Muscle layer of colon (tissue), 2 donors: ENCODE results near the gene NNT.
"Not testable (repeated sequence)": the region's sequence is repeated elsewhere in the genome, so short reads cannot be mapped to it uniquely, and the experiment has no call there.

Experiments used
- H3K27ac ChIP-seq: one replicate; pipeline ENCODE4 v1.7.0; 2013; ENCODE audit warnings: low read depth, mild to moderate bottlenecking, low read length, moderate library complexity
- H3K27me3 ChIP-seq, 2 donors: one replicate each; pipeline ENCODE4 v1.7.0; 2013; ENCODE audit warnings: low read length in 2 of 2, mild to moderate bottlenecking in 2 of 2; ENCODE audit not compliant: insufficient read depth in 2 of 2, control insufficient read depth in 1 of 2
- H3K36me3 ChIP-seq: one replicate; pipeline ENCODE4 v1.7.0; 2013; ENCODE audit warnings: mild to moderate bottlenecking, low read length; ENCODE audit not compliant: insufficient read depth
- H3K4me1 ChIP-seq: one replicate; pipeline ENCODE4 v1.7.0; 2013; ENCODE audit warnings: mild to moderate bottlenecking, low read length; ENCODE audit not compliant: insufficient read depth
- H3K4me3 ChIP-seq, 2 donors: one replicate each; pipeline ENCODE4 v1.7.0; 2013; ENCODE audit warnings: low read length in 2 of 2, low read depth in 1 of 2, mild to moderate bottlenecking in 1 of 2, moderate library complexity in 1 of 2
- H3K9ac ChIP-seq: one replicate; pipeline ENCODE4 v1.7.0; 2013; ENCODE audit warnings: low read length
- H3K9me3 ChIP-seq: one replicate; pipeline ENCODE4 v1.7.0; 2013; ENCODE audit warnings: mild to moderate bottlenecking, low read length
- donor health status: abdominal sarcoma.
- donor health status: Adenocarcinoma of cecum.

The NNT gene

DNA sequence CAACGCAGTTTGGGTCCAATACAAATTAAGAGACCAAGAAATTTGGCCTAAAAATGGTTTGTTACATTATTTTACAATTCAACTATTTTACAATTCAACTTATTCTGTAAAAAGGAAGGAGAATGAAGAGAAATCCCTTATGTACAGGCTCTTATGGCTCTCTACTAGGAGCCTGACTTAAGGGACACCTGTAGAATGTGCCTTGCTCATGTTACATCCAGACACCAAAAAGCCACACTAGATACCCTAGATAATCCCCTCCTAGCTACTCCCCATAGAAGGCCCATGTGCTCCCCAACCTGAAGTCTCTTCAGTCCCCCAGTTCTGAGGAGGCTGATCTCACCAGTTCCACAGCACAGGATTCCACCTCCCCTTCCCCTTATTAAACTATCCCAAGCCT is 14.1 kb upstream of the NNT start:
- H3K27ac ChIP-seq: no peak overlapping the region
- no peaks in the 10 kb centered on the region for H3K9me3 ChIP-seq
- no peaks in the 10 kb centered on the region for H3K4me1 ChIP-seq
- H3K4me3 ChIP-seq: no peak overlapping the region
- no peaks in the 10 kb centered on the region for H3K36me3 ChIP-seq
- no peak overlapping the region for H3K9ac ChIP-seq
- no peaks in the 10 kb centered on the region for H3K27me3 ChIP-seq

DNA sequence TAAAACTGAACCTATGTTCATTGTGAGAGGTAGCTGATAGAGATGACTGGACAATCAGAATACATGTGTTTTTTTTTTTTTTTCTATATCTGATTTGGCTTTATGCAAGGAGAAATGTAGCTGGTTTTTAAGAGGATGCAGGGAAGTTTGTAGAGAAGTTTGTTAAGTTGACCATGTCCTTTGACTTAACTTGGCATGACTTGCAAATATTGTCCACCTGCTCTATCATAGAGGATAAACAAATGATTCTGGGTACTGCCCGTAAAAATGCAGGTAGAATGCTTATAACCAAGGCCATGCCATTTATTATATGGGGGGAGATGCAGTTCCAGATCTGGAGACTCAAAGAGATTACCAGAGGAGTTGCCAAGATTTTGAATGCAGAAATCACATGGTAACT is 13.7 kb upstream of the NNT start:
- Histone ChIP-seq H3K9ac (no peak overlapping the region), H3K27me3 (no peaks in the 10 kb centered on the region), H3K36me3 (no peaks in the 10 kb centered on the region), H3K27ac (no peak overlapping the region), H3K4me3 (no peak overlapping the region), H3K4me1 (no peaks in the 10 kb centered on the region), H3K9me3 (no peaks in the 10 kb centered on the region)

DNA sequence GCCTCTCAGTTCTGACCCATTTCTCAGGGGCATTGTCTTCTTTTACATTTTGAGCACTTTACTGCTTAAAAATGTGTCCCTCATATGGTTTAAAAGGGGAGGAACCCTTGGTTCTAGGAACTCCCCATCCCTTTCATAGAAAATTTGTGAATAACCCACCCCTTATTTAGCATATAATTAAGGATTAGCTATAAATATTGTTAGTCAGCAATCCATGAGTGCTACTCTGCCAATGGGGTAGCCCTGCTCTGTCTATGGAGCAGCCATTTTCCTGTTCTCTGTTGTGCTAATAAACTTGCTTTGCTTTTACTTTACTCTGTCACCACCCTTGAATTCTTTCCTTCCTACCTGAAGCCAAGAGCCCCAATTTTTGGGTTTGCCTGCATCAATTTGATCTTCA is 12.3 kb upstream of the NNT start:
- H3K4me1 ChIP-seq: no peaks in the 10 kb centered on the region
- H3K36me3 ChIP-seq: no peaks in the 10 kb centered on the region
- no peak overlapping the region for H3K9ac ChIP-seq
- no peaks in the 10 kb centered on the region for H3K9me3 ChIP-seq
- no peak overlapping the region for H3K27ac ChIP-seq
- no peak overlapping the region for H3K4me3 ChIP-seq
- no peaks in the 10 kb centered on the region for H3K27me3 ChIP-seq

DNA sequence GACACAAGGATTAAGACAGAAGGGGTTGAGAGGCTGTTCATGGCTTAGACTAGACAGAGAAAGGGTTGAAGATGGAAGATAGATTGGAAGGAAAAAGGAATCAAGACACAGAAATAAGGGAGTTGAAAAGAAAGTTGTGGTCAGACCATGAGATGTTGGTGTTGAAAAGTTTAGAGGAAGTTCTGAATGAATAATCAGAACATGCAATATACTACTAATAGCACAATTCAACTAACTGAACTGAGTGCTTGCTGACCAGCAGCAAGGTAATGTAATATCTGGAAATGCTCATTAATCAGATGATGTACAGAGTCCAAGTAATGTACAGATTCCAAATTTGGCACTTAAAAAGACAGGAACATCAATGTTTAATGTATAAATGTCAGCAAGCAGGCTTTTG is 10.6 kb upstream of the NNT start:
- H3K27ac ChIP-seq: no peak overlapping the region
- H3K9me3 ChIP-seq: no peaks in the 10 kb centered on the region
- H3K4me1 ChIP-seq: no peaks in the 10 kb centered on the region
- H3K27me3 ChIP-seq: no peaks in the 10 kb centered on the region
- no peak overlapping the region for H3K4me3 ChIP-seq
- H3K9ac ChIP-seq: no peak overlapping the region
- no peaks in the 10 kb centered on the region for H3K36me3 ChIP-seq

DNA sequence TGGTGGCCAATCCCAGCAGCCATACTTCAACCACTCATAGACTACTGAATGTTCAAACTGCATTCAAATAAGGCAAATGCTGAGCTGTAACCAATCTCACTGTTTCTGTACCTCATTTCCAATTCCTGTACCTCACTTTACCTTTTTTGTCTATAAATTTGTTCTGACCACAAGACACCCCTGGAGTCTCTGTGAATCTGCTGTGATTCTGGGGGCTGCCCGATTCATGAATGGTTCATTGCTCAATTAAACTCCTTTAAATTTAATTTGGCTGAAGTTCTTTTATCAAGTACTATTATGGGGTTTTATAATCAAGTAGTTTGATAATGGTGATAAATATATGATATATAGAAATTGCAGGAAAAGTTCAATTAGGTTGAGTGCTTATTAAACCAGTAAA is 4.1 kb upstream of the NNT start:
- not testable (repeated sequence) for H3K4me1 ChIP-seq, H3K4me3 ChIP-seq, H3K27ac ChIP-seq, H3K9me3 ChIP-seq, H3K27me3 ChIP-seq, H3K36me3 ChIP-seq, H3K9ac ChIP-seq

DNA sequence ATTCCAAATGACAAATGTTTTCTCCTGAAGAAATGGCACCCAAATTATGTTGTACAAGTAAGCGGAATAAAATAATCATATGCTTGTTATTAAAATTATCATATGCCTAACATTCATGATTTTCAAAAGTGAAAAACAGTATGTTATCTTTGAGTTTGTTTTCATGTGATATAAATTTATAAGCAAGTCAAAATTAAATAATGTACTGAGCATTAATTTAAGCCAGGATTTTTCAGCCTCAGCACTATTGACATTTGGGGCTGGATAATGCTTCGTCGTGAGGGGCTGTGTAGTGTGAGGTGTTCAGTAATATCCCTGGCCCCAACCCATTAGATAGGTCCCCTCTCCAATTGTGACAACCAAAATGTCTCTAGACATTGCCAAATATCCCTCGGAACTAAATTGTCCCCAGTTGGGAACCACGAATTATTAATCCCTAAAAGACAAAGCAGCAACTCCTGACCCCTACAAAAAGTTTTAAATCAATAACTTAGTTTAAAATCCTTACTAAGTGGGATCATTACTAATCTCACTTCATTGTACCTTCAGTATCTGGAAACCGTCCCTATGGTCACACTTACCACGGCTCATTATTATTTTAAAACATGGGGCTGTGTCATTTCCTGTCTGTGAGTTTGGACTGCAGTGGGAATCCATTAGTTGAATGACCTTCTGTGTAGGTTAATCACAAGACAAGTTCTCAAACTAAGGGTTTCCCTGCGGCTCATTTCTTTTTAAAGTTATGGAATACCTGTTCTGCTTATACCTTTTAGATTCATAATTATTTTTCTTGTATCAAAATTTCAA is 1.3 kb upstream of the NNT start:
- peaks cover 12% of the 10 kb centered on the region for H3K4me1 ChIP-seq
- peak overlapping the region; percentile 95 for H3K9ac ChIP-seq
- no peaks in the 10 kb centered on the region for H3K36me3 ChIP-seq
- H3K27me3 ChIP-seq: no peaks in the 10 kb centered on the region
- H3K9me3 ChIP-seq: no peaks in the 10 kb centered on the region
- peak overlapping the region; percentile 70 to 96 for H3K4me3 ChIP-seq
- H3K27ac ChIP-seq: peak overlapping the region; percentile 96

DNA sequence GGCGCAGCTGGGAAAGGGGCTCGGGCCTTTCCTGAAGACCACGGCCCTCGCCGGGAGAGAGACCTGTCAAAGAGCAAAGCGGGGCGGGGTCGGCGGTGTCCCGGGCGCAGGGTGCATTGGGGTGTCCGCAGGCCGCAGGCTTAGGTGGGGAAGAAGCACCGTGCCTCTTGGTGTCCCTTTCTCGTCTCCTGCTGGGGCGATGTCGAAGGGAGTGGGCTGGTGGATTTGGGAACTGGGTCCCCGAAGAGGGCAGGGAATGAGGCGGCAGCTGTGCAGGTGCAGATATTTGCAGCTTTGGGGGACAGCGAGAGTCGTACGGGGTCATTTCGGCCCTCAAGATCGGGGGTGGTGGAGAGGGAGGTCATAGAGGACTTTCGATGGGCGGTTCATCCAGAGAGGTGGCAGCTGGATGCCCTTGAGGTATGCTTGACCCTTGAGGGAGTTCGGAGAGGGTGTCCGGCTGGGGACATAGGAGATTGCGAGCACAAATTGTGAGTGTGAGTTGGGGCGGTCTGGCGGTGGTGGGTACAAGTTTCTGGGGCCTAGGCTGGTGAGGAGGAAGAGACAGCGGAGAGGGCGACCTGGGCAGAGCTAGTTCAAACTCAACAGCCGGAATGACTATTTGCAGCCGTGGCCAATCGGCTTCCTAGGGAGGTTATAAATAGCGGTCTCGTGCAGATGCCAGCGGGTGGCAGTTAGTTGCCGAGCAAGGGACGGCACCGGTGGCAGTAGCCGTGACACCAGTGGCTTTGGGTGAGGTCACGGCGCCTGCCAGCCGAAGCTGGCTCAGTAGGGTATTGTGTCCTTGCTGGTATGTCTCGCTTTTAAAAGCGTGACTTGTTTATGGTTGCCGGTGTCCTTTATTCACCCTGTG is 601 bp downstream of the NNT start:
- peak overlapping the region; percentile 70 to 96 for H3K4me3 ChIP-seq
- H3K27ac ChIP-seq: peak overlapping the region; percentile 96
- H3K36me3 ChIP-seq: no peaks in the 10 kb centered on the region
- H3K9me3 ChIP-seq: no peaks in the 10 kb centered on the region
- no peaks in the 10 kb centered on the region for H3K27me3 ChIP-seq
- H3K4me1 ChIP-seq: peaks cover 12% of the 10 kb centered on the region
- peak overlapping the region; percentile 95 for H3K9ac ChIP-seq

DNA sequence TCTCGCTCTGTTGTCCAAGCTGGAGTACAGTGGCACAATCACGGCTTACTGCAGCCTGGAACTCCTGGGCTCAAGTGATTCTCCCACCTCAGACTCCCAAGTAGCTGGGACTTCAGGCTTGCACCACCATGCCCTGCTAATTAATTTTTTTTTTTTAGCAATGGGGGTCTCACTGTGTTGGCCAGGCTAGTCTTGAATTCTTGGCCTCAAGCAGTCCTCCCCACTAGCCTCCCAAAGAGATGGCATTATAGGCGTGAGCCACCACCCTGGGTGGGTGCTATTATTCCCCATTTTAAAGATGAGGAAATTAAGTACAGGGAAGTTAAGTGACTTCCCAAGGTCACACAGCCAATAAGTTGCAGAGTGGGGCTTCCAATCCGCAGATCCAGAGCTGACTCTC is 1.7 kb downstream of the NNT start:
- H3K4me1 ChIP-seq: peaks cover 12% of the 10 kb centered on the region
- H3K27ac ChIP-seq: no peak overlapping the region
- no peaks in the 10 kb centered on the region for H3K27me3 ChIP-seq
- H3K36me3 ChIP-seq: peaks cover 10% of the 10 kb centered on the region
- H3K9me3 ChIP-seq: no peaks in the 10 kb centered on the region
- no peak overlapping the region for H3K9ac ChIP-seq
- peak overlapping the region in 1 of 2 donors; percentile 96 for H3K4me3 ChIP-seq

DNA sequence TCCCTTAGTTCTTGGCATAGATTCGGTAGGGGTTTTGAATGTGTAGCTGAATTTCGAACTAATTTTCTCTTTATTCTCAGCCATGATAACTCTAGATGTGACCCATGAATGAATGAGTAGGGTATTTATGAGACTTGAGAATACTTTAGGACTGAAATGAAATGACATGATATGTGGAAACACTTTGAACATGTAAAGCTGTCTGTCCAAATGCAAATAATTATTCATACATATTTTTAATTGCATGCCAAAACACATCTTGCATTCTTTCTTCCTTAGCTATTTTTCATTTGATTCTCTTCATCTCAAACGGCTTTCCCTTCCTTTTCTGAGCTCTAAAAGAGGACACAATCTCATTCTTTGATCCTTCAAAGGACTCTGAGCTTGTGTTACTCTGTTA is 3.4 kb downstream of the NNT start:
- Histone ChIP-seq H3K9ac (no peak overlapping the region), H3K27ac (no peak overlapping the region), H3K4me3 (no peak overlapping the region), H3K36me3 (peaks cover 19% of the 10 kb centered on the region), H3K9me3 (no peaks in the 10 kb centered on the region), H3K27me3 (no peaks in the 10 kb centered on the region), H3K4me1 (peaks cover 9% of the 10 kb centered on the region)

DNA sequence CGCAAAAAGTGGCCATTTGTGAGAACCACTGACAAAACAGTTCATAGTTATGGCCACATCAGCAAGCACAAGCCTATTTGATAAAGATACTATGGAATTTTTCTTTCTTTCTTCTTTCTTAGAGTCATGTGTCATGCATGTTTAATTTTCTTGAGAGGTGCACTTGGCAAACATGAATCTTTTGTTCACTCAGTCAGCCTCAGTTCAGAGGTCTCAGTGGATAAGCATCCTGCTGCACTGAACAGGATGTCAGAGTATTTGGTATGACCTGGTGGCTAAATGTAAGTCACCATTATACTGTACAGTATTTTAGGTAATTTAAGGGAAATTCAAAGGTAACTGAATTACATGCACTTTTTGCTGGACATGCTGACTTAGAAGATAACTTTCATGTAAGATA is 5.4 kb downstream of the NNT start:
- Histone ChIP-seq H3K27ac (no peak overlapping the region), H3K9me3 (no peaks in the 10 kb centered on the region), H3K4me1 (peaks cover 3% of the 10 kb centered on the region), H3K4me3 (no peak overlapping the region), H3K36me3 (peaks cover 33% of the 10 kb centered on the region), H3K9ac (no peak overlapping the region), H3K27me3 (no peaks in the 10 kb centered on the region)

DNA sequence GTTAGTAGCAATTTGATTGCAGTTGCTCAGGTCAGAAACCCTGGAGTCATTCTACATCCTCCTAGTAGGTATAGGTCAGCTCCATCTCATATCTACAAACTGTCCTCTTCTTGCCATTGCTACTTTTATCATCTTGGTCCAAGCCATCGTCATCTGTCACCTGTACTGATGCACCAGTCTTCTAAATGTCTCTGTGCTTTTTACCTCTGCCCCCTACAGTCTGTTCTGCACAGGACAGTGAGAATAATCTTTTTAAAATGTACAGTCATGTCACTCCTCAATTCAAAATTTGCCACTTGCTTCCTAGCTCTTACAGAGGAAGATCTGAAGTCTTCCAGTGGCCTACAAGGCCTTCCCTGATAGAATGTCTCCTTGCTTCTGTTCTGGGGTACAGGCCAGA is 6.8 kb downstream of the NNT start:
- Histone ChIP-seq H3K4me1 (no peaks in the 10 kb centered on the region), H3K9ac (no peak overlapping the region), H3K27ac (no peak overlapping the region), H3K27me3 (no peaks in the 10 kb centered on the region), H3K36me3 (peaks cover 34% of the 10 kb centered on the region), H3K9me3 (no peaks in the 10 kb centered on the region), H3K4me3 (no peak overlapping the region)
